Right lobe of liver (tissue), 4 donors: Measurements from ENCODE around the gene NCK2.

ENCODE experiments used
- POLR2A ChIP-seq: fragments of 450-650 bp; IDR thresholded peaks from one replicate; pipeline ENCODE4 v1.6.1; 2017; ENCODE audit warnings: antibody characterized with exemption, mild to moderate bottlenecking
- TF ChIP-seq, protein P1 (sequence below), 4 donors: fragments of 200-600 bp in 3 of 4; fragments of 450-650 bp in 1 of 4; IDR thresholded peaks; one replicate each; pipeline versions ENCODE4 v1.5.1 to v1.8.0; 2016 to 2022; ENCODE audit warnings: antibody characterized with exemption in 4 of 4, mild to moderate bottlenecking in 2 of 4
- donor health status: DM: no; HTN: no; CAD: no.
- donor health status: DM: no; HTN: no; CAD: no.
- donor health status: DM: no; HTN: yes; CAD: no.

DNA sequence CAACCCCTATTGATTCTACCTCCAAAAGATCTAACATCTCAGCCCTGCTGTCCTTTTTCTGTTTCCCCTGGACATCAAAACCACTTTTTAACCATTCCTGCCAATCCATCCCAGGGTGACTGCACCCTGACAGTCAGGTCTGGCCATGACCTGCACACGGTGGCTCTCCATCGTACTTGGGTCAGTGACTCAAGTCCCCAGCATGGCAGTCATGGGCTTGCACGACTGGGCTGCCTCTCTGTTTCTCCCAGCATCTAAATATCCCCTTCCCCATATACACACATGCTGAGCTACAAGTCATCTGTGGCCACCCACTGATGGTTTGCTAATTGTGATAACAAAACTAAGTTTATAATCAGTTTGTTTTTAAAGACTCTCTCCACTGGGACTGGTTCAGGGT lies 6.6 kb downstream of the NCK2 start:
- TF ChIP-seq, protein P1, sequence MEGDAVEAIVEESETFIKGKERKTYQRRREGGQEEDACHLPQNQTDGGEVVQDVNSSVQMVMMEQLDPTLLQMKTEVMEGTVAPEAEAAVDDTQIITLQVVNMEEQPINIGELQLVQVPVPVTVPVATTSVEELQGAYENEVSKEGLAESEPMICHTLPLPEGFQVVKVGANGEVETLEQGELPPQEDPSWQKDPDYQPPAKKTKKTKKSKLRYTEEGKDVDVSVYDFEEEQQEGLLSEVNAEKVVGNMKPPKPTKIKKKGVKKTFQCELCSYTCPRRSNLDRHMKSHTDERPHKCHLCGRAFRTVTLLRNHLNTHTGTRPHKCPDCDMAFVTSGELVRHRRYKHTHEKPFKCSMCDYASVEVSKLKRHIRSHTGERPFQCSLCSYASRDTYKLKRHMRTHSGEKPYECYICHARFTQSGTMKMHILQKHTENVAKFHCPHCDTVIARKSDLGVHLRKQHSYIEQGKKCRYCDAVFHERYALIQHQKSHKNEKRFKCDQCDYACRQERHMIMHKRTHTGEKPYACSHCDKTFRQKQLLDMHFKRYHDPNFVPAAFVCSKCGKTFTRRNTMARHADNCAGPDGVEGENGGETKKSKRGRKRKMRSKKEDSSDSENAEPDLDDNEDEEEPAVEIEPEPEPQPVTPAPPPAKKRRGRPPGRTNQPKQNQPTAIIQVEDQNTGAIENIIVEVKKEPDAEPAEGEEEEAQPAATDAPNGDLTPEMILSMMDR (IDR thresholded peaks at IDR 0.05) = no peak
- no peak for TF ChIP-seq POLR2A
